NCI-H2196 (cell line): Measurements from ENCODE around the gene DYNC1H1.
A peak's percentile ranks its signal among the peaks of the same experiment; 100 is the strongest.
"Not testable (repeated sequence)": the region's sequence is repeated elsewhere in the genome, so short reads cannot be mapped to it uniquely, and the experiment has no call there.

Experiments used
- DNase-seq: peaks from one replicate; lab custom pipeline; 2025; ENCODE audit not compliant: unreplicated experiment; lab: John Stamatoyannopoulos, UW

DYNC1H1 gene

DNA sequence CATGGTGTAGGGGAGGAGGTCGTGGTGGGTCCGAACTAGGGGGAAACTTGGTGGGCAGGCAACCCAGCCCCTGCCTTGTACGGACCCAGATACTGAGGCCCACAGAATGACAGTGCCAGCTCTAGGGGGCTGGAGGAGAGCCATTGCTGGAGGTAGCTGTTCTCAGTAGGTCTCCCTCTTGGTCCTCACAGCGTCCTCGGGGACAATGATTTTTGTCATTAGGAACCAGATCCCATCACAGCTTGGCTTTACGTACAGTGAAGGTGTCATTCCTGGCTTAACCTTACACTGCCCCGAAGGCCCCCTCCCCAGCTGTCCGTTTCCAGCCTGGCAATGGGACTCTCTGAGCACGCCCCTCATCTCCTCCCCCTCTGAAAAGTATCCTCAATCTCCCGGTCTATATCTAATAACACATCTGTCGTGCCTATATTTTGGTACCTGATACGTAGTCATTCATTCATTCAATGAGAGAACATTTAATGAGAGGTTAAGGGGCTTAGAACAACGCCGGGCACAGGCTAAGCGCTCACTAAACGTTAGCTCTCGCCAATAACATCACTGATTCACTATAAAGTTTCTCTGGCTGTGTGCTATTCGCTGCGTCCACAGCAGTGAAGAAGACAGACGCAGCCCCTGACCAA is 597 bp upstream of the DYNC1H1 start:
- DNase-seq, result no peak

DNA sequence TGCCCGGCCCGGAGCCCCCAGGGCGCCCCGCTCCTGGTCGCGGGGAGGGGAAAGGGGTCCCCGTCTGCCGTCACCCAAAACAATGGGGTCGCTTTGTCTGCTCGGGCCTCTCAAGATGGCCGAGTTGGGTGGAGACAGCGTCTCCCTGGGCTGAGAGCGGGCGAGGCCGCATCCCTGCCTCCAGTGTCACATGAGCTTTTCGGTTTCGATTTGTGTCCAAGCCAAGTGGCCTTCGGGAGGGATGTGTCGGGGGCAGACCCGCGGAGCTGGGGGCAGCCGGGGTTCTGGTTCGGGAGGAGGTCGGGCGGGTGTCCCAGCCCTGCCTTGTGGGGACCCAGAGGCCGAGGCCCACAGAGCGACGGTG is 790 bp downstream of the DYNC1H1 start:
- peak; percentile 22 for DNase-seq

DNA sequence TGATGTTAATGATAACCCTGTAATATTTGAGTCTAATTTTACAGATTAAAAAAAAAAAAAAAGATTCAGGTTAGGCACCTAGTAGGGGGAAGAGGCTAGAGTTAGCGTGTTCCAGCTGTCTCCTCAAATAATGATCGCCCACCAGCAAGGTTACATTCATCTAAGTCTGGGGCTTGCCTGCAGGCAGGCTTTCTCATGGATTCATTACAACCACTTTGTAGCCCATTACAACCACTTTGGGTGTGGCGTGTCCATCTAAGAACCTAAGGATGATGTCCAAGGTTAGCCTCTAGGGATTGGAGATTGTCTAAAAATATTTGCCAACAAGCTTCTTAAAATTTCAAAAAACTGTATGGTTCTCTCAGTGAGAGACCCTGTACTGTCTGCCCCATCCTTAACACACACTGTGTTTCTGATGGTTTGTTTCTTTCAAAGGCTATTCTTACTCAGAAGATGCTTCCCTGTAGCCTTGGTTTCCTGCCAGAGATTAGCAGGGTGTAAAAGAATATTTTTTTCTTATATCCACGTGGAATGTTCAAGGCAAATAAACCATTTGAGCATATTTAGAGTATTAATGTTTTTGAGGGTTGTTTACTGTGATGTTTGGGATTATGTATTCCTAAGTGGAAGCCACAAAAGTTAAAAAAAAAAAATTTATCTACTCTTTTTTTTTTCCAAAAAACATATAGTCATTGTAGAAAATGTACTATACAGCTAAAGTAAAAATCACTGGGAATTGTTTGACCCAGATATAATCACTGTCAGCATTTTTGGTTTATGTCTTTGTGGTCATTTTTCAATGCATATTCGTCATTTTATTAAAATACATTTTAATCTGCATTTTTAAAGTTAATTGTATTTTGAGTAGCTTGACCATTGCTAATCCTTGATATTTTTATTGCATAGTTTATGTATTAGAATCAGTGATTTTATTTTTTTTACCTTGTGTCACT is 1.7 kb downstream of the DYNC1H1 start:
- no peak for DNase-seq

DNA sequence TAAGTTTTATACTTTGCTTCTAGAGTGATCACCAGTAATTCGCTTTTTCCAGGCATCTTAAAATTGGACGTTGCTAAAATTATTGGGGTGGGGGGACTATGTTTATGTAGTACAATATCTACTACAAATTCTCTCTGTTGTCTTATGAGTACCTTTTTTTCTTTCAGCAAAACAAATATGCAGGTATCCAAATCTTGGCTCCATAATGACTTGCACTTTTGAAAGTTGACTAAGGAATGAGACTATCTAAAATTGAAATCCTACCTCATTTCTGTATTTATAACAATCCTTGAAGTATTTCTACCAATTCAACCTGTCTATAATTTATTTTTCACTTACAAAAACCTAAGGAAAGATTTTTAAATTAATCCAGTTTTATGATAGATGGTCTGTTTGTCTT is 2.4 kb downstream of the DYNC1H1 start:
- DNase-seq, result no peak

DNA sequence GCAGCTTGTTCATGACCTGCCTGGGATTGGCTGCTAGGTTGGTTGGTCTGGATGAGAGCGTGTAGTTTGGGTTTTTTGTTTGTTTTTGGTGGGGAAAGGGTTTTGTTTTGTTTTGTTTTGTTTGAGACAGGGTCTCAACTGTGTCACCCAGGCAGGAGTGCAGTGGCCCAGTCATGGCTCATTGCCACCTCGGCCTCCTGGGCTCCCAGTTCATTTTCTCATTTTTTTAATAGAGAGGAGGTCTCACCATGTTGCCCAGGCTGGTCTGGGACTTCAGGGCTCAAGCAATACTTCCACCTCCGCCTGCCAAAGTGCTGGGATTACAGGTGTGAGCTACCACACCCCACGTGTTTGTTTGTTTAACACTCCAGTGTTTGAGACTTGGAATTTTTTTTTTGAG is 3.8 kb downstream of the DYNC1H1 start:
- DNase-seq, result no peak

DNA sequence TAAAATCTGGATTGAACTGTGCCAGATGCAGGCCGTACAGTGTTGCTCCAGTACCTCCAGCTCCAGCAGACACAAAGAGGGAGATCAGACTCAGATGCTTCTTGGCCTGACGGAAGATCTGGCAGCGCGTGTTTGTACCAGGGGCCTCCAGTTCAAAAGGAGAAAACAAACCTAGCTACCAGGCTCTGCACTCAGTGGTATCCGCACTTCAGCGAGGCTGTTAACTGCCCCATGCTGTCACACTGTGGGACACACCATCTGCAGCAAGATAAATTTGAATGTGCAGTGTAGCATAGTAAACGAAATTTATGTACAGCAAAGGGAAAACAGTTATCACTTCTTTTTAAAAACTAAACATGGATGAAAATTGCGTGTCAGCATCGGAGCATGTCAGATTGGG is 5.1 kb downstream of the DYNC1H1 start:
- DNase-seq, result no peak

DNA sequence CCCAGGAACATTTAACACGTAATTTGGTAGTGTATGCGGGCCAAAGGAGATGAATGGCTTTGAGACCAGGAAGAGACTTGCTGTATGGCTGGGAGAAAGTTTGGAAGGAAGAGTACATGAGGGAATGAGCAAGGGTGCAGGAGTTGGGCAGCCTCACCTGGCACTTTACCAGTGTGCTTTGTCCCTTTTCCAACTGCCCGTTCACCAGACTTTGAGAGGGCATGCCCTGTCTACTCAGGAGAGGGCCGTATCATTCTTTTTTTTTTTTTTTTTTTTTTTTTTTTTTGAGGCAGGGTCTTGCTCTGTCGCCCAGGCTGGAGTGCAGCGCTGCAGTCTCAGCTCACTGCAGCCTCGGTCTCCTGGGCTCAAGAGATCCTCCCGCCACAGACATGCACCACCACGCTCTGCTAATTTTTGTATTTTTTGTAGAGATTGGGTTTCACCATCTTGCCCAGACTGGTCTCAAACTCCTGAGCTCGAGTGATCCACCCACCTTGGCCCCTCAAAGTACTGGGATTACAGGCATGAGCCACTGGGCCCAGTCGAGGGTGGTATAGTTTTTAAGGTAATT is 6.5 kb downstream of the DYNC1H1 start:
- DNase-seq, result no peak

DNA sequence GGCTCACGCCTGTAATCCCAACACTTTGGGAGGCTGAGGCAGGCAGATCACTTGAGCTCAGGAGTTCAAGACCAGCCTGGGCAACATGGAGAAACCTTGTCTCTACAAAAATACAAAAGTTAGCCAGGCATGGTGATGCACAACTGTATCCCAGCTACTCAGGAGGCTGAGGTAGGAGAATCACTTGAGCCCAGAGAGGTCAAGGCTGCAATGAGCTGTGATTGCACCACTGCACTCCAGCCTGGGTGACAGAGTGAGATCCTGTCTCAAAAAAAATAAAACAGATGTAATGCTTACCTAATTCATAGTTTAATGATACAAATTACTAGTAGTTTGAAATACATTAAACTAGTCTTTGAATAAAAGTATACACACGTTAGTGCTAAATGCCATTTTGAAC is 7.1 kb downstream of the DYNC1H1 start:
- not testable (repeated sequence) for DNase-seq

DNA sequence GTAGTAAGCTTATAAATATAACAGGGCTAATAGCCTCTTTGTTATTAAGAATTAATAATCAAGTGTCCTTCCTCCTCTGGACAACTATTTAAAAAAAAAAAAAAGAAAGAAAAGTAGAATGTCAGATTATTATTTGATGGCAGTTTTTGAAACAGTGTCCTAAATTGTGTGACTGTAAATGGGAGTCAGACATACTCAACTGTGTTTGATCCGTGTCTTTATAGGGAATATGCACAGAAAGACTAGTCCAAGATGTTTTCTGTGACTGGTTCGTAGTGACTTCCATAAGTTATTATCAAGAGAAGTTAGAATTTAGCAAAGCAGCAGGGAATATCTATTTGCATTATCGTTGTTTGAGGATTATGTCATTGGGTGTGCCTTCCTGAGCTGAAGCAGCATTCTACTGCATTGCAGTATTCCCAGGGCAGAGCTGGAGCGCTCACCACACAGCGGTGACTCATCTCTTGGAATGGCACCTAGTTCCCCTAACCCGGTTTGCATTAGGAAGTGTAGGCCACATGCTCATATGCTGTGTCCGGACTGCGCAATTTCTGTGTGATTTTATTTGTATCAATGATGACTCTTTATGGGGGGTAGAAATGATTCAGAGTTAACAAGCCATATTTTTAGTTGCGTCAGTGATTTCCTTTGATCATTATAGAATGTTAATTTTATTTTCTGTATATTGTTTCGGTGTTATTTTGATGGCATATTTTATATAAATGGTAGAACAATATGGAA is 7.9 kb downstream of the DYNC1H1 start:
- DNase-seq, result peak; percentile 23

DNA sequence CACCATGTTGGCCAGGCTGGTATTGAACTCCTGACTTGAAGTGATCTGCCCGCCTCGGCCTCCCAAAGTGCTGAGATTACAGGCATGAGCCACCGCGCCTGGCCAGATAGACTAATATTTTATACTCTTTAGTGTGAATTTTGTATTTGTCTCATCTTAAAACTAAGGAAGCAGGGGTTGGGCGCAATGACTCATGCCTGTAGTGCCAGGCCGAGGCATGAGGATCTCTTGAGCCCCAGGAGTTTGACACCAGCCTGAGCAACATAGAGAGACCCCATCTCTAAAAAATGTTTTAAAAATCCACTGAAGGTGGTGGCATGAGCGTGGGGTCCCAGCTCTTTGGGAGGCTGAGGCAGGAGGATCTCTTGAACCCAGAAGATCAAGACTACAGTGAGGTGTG is 9.0 kb downstream of the DYNC1H1 start:
- DNase-seq, result no peak

DNA sequence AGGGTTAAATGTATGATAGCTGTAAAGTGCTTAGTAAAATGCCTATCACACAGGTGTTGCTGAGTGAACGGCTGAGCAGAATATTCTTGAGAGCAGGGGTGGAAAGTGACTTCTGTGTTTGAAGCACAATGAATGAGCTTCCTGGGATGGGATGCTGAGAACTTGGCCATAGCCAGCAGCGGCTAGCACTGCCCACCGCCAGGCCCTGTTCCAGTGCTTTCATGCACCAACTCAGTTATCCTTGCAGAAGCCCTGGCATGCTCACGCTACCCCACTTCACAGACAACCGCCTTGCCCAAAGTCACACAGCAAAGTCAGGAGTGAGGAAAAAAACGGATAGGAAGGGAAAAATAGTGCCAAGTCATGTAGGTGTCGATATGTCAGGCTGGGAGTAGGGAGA is 10.9 kb downstream of the DYNC1H1 start:
- DNase-seq, result no peak

DNA sequence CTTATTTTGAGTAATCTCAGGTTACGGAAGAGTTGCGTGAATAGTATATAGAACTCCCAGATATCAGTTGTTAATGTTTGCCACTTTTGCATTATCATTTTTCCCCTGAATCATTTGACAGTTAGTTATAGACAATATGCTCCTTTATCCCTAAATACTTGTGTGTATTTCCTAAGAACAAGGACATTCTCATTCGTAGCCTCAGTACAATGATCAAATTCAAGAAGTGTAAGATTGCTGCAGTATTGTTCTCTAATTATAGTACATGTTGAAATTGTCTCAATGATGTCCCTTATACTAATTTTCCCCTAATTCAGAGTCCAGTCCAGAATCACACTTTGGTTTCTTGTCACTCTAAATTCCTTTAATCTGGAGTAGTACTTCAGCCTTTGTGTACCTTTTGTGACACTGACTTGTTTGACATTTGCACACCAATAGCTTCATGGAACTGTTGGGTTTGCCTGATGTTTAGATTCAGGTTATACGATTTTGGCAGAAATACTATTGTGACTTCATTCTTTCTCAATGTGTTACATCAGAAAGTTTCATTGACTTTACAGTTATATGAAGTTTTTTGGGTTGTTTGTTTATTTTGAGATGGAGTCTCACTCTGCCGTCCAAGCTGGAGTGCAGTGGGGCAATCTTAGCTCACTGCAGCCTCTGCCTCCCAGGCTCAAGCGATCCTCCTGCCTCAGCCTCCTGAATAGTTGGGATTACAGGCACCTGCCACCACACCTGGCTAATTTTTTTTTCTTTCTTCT is 13.1 kb downstream of the DYNC1H1 start:
- DNase-seq, result no peak

DNA sequence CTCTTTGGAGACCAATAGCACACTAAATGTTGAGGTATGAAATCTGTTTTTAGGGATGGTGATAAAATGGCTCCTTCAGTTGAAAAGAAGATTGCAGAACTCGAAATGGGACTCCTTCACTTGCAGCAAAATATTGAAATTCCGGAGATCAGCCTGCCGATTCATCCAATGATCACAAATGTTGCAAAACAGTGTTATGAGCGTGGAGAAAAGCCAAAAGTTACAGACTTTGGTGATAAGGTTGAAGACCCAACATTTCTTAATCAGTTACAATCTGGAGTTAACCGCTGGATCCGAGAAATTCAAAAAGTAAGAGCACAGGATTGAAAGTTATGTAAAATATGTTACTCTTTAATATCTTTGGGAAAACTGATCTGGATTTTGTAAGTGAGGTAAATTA is 15.3 kb downstream of the DYNC1H1 start:
- DNase-seq, result no peak

DNA sequence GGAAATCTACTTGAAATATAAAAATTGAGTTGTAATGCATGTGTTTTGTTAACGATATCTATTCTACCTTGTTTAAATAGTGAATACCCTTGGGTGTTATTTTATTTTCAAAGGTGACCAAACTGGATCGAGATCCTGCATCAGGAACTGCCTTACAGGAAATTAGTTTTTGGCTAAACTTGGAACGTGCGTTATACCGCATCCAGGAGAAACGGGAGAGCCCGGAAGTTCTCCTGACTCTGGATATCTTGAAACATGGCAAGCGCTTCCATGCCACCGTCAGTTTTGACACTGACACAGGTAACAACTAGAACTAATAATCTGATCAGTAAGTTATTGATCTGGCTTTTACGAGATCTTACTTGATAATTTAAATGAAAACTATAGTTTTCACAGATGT is 15.9 kb downstream of the DYNC1H1 start:
- DNase-seq, result no peak

DNA sequence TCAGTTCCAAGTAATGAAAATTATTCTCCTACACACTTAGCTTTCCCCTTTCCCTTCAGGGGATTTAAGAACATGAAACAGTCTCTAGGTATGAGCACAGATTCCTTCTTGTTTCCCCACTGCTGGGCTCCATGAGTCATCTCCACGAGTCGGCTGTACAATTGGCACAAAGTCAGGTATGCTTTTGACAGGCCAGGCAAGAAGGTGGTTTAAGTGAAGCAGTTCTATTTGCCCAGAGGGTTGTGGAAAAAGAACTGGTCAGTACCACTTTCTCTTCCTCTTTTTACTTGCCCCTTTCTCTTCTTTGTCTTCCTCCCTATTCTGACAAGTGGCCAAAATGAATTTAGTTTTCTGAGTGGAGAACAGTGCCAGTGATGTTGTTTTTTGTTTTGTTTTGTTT is 16.3 kb downstream of the DYNC1H1 start:
- peak; percentile 17 for DNase-seq

DNA sequence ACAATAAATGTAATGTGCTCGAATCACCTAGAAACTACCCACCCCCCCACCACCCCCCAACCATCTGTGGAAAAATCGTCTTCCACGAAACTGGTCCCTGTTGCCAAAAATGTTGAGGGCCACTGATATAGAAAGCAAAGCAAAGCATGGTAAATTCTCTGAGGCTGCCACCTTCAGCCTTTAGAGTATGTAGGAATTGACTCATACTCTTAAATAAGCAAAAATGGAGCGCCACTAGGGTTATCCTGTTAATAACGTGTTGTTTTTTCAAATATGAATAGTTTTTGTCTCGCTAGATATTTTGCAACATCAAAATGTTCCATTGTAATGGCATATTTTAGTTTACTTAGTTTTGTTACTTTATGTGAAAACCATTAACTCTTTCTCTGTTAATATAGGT is 18.2 kb downstream of the DYNC1H1 start:
- no peak for DNase-seq

DNA sequence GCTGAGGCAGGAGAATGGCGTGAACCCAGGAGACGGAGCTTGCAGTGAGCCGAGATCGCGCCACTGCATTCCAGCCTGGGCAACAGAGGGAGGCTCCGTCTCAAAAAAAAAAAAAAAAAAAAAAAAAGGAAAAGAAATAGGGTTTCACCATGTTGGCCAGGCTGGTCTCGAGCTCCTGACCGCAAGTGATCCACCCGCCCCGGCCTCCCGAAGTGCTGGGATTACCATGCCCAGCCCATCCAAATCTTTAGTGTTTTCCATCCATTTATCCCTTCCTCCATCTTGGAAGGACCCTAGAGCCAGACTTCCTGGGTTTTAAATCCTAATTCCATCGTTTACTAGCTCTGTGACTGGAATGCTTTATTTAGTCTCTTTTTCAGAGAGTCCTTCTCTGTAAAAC is 20.5 kb downstream of the DYNC1H1 start:
- not testable (repeated sequence) for DNase-seq

DNA sequence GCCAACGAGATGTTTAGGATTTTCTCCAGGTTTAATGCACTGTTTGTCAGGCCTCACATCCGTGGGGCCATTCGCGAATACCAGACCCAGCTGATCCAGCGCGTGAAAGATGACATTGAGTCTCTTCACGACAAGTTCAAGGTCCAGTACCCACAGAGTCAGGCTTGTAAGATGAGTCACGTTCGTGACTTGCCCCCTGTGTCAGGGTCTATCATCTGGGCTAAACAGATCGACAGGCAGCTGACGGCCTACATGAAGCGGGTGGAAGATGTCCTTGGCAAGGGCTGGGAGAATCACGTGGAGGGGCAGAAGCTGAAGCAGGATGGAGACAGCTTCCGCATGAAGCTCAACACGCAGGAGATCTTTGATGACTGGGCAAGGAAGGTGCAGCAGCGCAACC is 21.6 kb downstream of the DYNC1H1 start:
- DNase-seq, result no peak

DNA sequence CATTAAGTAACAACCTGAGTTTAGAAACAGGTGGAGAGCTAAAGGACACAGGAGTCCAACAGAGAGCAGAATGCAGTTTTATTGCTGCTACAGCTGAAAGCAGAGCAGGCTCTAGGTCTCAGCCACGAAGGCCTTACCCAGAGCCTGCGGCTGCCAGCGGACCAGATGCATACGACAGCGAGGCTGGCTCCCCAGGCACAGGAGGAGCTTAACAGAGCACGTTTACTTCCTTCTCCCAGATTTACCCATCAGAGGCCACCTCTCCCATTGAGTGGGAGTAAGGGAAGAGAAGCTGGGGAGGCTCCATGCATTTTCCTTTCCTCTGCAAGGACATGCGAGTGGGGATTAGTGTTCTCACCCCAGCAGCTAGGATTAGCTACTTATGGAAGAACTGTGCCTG is 22.6 kb downstream of the DYNC1H1 start:
- no peak for DNase-seq

DNA sequence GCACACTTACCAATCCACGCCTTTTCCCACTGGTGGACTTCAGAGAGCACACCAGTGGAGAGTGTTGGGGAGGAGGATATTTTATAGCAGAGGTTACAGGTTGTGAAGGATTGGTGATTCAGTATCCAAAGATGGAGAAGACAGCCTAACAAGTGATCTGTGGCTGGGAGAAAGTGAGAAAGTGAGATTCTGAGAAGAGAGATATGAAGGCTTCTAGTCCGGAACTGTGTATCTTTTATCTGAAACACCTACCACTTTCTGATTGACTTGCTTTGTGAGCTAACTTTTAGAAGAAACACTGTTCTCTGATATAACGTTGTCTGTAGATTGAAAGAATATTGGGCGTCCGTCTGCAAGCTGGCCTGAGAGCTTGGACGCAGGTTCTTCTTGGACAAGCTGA is 24.0 kb downstream of the DYNC1H1 start:
- no peak for DNase-seq

DNA sequence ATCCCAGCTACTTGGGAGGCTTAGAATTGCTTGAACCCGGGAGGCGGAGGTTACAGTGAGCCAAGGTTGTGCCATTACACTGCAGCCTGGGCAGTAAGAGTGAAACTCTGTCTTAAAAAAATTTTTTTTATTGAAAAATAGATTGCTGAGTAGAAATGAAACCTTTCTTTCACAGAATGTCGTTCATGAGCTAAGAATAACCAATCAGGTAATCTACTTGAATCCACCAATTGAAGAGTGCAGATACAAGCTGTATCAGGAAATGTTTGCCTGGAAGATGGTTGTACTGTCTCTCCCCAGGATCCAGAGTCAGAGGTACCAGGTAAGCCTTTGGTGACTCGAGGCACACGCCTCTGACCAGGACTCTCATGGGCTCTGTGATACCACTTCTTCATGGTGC is 27.0 kb downstream of the DYNC1H1 start:
- no peak for DNase-seq
